Activated CD4-positive, alpha-beta T cell treated with anti-CD3 and anti-CD28 coated beads, Interleukin-2, Interleukin-4, amounts not matched to agents 100 ng/mL and 50 ng/mL, durations not matched to agents 16 hours and 8 hours (primary cell): ENCODE results near the gene RAB31.
"Not testable (repeated sequence)": the region's sequence is repeated elsewhere in the genome, so short reads cannot be mapped to it uniquely, and the experiment has no call there.

Experiments used
- DNase-seq: peaks from one replicate; pipeline ENCODE4 v3.0.0-alpha.2; 2020; ENCODE audit warnings: low spot score

Gene RAB31

GRCh38 chr18:9841752-9842151 is 133.7 kb downstream of the RAB31 start:
- DNase-seq = no peak

GRCh38 chr18:9842448-9842847 is 134.3 kb downstream of the RAB31 start:
- no peak for DNase-seq

- no peak for DNase-seq
Observed at GRCh38 chr18:9845256-9845655, 137.2 kb downstream of the RAB31 start.

GRCh38 chr18:9846162-9846925 is 138.2 kb downstream of the RAB31 start:
- DNase-seq = no peak

GRCh38 chr18:9848170-9848879 is 140.2 kb downstream of the RAB31 start:
- no peak for DNase-seq

GRCh38 chr18:9849407-9850283 is 141.5 kb downstream of the RAB31 start:
- DNase-seq = no peak

- DNase-seq = no peak
Observed at GRCh38 chr18:9850309-9850708, 142.2 kb downstream of the RAB31 start.

GRCh38 chr18:9851511-9851910 is 143.4 kb downstream of the RAB31 start:
- no peak for DNase-seq

GRCh38 chr18:9852266-9853081 is 144.4 kb downstream of the RAB31 start:
- DNase-seq = no peak

- DNase-seq = no peak
Observed at GRCh38 chr18:9854801-9855676, 146.9 kb downstream of the RAB31 start.

GRCh38 chr18:9855681-9856080 is 147.6 kb downstream of the RAB31 start:
- DNase-seq = no peak

- DNase-seq = no peak
Observed at GRCh38 chr18:9856092-9856491, 148.0 kb downstream of the RAB31 start.

GRCh38 chr18:9857479-9857998 is 149.4 kb downstream of the RAB31 start:
- DNase-seq = not testable (repeated sequence)

GRCh38 chr18:9858642-9859041 is 150.5 kb downstream of the RAB31 start:
- DNase-seq = no peak

GRCh38 chr18:9859232-9859631 is 151.1 kb downstream of the RAB31 start:
- no peak for DNase-seq

- no peak for DNase-seq
Observed at GRCh38 chr18:9860682-9861081, 152.6 kb downstream of the RAB31 start.

- no peak for DNase-seq
Observed at GRCh38 chr18:9861157-9861556, 153.1 kb downstream of the RAB31 start.

GRCh38 chr18:9861933-9862332 is 153.8 kb downstream of the RAB31 start:
- peak; percentile 55 for DNase-seq

- DNase-seq = no peak
Observed at GRCh38 chr18:9862686-9863085, 154.6 kb downstream of the RAB31 start.

GRCh38 chr18:9863282-9863681 is 155.2 kb downstream of the RAB31 start:
- DNase-seq = no peak
